HepG2 (cell line): ENCODE measurements around the gene REPS2. TPM values are rescaled to one million over a fixed set of nuclear protein-coding genes. Genes with fewer than 3 reads are reported as not detected.

Experiments
- ATAC-seq: fragments of 200-7000 bp; cut with Tn5 transposase; 3 replicates; pipeline ENCODE4 v1.9.1; 2020; ENCODE audit warnings: mild to moderate bottlenecking, moderate library complexity
- BruUV-seq: library from RNA; stranded (reverse); fragments of 400-500 nt; replicated peaks from 2 replicates; lab custom pipeline; 2021; lab: Mats Ljungman, UMichigan
- CTCF ChIA-PET: fragments of 300-600 bp; formaldehyde crosslinking; extraction: SDS; loops from one replicate; lab custom pipeline; 2021; ENCODE audit warnings: low total read pairs, inconsistent platforms, low intra/inter-chr PET ratio; lab: Yijun Ruan, JAX
- POLR2A ChIA-PET: fragments of 350-600 bp; sonication (Branson Sonifier 250); formaldehyde crosslinking; loops from one replicate; lab custom pipeline; 2020; ENCODE audit warnings: antibody characterized with exemption, inconsistent platforms; lab: Yijun Ruan, JAX
- DNase-seq: peaks from one replicate; pipeline ENCODE4 v3.0.0-alpha.2; 2015; ENCODE audit warnings: low spot score
- FAIRE-seq: peaks from 3 replicates; lab custom pipeline; 2011; peaks lifted over from hg19 to GRCh38; lab: Jason Lieb, UNC
- H2AFZ ChIP-seq: one replicate; pipeline ENCODE4 v1.6.1; 2011; ENCODE audit warnings: low read length, inconsistent platforms
- H3K27ac ChIP-seq: fragments of 300-600 bp; 3 replicates; pipeline ENCODE4 v1.8.0; 2011; ENCODE audit warnings: mixed run types, mild to moderate bottlenecking, mixed read lengths, low read length, inconsistent platforms; ENCODE audit not compliant: insufficient read depth; ENCODE audit errors: extremely low read length
- H3K27me3 ChIP-seq, 2 experiments: fragments of 200-600 bp in 1 of 2; 2 replicates in 1 of 2; 3 replicates in 1 of 2; pipeline versions ENCODE4 v1.6.0 to v1.8.0; 2011; ENCODE audit warnings: low read length in 2 of 2, mild to moderate bottlenecking in 2 of 2, moderate library complexity in 2 of 2, inconsistent platforms in 1 of 2; ENCODE audit not compliant: insufficient read depth in 2 of 2, control insufficient read depth in 1 of 2
- H3K36me3 ChIP-seq, 2 experiments: fragments of 200-600 bp in 1 of 2; replicated peaks in 1 of 2; 2 replicates in 1 of 2; 3 replicates in 1 of 2; pipeline versions ENCODE4 v1.5.1 to v1.8.0; 2011; ENCODE audit warnings: low read length in 2 of 2, inconsistent platforms in 1 of 2; ENCODE audit not compliant: insufficient read depth in 2 of 2, control insufficient read depth in 1 of 2
- H3K4me1 ChIP-seq: 2 replicates; pipeline ENCODE4 v1.5.1; 2012; ENCODE audit warnings: low read length, inconsistent platforms; ENCODE audit not compliant: insufficient read depth
- H3K4me2 ChIP-seq: 2 replicates; pipeline ENCODE4 v1.6.0; 2011; ENCODE audit warnings: low read depth, low read length, inconsistent platforms
- H3K4me3 ChIP-seq, 3 experiments: fragments of 200-600 bp in 1 of 3; sonication (generic), shearing (Covaris generic) in 1 of 3; replicated peaks in 1 of 3; 2 replicates each; pipeline ENCODE4 v1.5.1; 2011 to 2016; ENCODE audit warnings: low read length in 3 of 3, inconsistent platforms in 2 of 3, low read depth in 2 of 3, mild to moderate bottlenecking in 2 of 3, control low read depth in 1 of 3, mixed read lengths in 1 of 3; ENCODE audit not compliant: insufficient read depth in 1 of 3
- H3K79me2 ChIP-seq: one replicate; pipeline ENCODE4 v1.6.1; 2011; ENCODE audit warnings: low read length, inconsistent platforms; ENCODE audit not compliant: insufficient read depth
- H3K9ac ChIP-seq: 2 replicates; pipeline ENCODE4 v1.6.0; 2011; ENCODE audit warnings: mild to moderate bottlenecking, low read depth, low read length, inconsistent platforms; ENCODE audit not compliant: insufficient read depth
- H3K9me3 ChIP-seq: 2 replicates; pipeline ENCODE4 v1.5.1; 2012; ENCODE audit warnings: mild to moderate bottlenecking, low read length
- H4K20me1 ChIP-seq: 2 replicates; pipeline ENCODE4 v1.6.0; 2011; ENCODE audit warnings: inconsistent platforms, mild to moderate bottlenecking, low read length, moderate library complexity; ENCODE audit not compliant: insufficient read depth
- AGO2 ChIP-seq: fragments of 200-400 bp; formaldehyde crosslinking; optimal IDR thresholded peaks from 2 replicates; pipeline ENCODE3; 2017; ENCODE audit warnings: mild to moderate bottlenecking, low read depth, low read length, moderate library complexity
- AHDC1 ChIP-seq: sonication (generic); formaldehyde crosslinking; IDR thresholded peaks from 2 replicates; pipeline ENCODE4 v1.5.1; 2020; ENCODE audit warnings: mild to moderate bottlenecking, missing genetic modification reagents, borderline replicate concordance
- FOXK2 ChIP-seq: fragments of 450-650 bp; IDR thresholded peaks from 2 replicates; pipeline ENCODE4 v1.6.1; 2016
- HNF4G ChIP-seq, 2 experiments: sonication (generic) in 1 of 2; formaldehyde crosslinking in 1 of 2; IDR thresholded peaks; 2 replicates each; pipeline versions ENCODE4 v1.4.0 to v1.6.1; 2011 to 2020; ENCODE audit warnings: borderline replicate concordance in 2 of 2, low read depth in 2 of 2, mild to moderate bottlenecking in 2 of 2, low read length in 1 of 2, missing genetic modification reagents in 1 of 2, moderate library complexity in 1 of 2
- KDM2A ChIP-seq: sonication (generic); formaldehyde crosslinking; IDR thresholded peaks from 2 replicates; pipeline ENCODE4 v1.4.0; 2020; ENCODE audit warnings: low read depth, missing genetic modification reagents, borderline replicate concordance
- KDM5B ChIP-seq: sonication (generic); formaldehyde crosslinking; IDR thresholded peaks from 2 replicates; pipeline ENCODE4 v1.4.0; 2020; ENCODE audit warnings: missing genetic modification reagents, mild to moderate bottlenecking, borderline replicate concordance
- KLF13 ChIP-seq: sonication (generic); formaldehyde crosslinking; IDR thresholded peaks from 2 replicates; pipeline ENCODE4 v1.4.0; 2020; ENCODE audit warnings: mild to moderate bottlenecking, missing genetic modification reagents
- MAFK ChIP-seq, 2 experiments: IDR thresholded peaks in 1 of 2; conservative IDR thresholded peaks in 1 of 2; 2 replicates each; pipeline ENCODE4 v1.6.1; 2011; ENCODE audit warnings: improper control_type of control experiment in 2 of 2, low read length in 2 of 2
- NKX3-1 ChIP-seq: sonication (generic); formaldehyde crosslinking; IDR thresholded peaks from 2 replicates; pipeline ENCODE4 v1.5.0; 2020; ENCODE audit warnings: missing genetic modification reagents
- PRDM15 ChIP-seq: sonication (generic); formaldehyde crosslinking; IDR thresholded peaks from 2 replicates; pipeline ENCODE4 v1.4.0; 2020; ENCODE audit warnings: missing genetic modification reagents
- PRPF4 ChIP-seq: fragments of 200-400 bp; formaldehyde crosslinking; IDR thresholded peaks from 2 replicates; pipeline ENCODE4 v1.6.1; 2016; ENCODE audit warnings: low read length, low read depth; ENCODE audit not compliant: poor library complexity, severe bottlenecking
- SATB2 ChIP-seq: sonication (generic); formaldehyde crosslinking; IDR thresholded peaks from 2 replicates; pipeline ENCODE4 v1.5.0; 2020; ENCODE audit warnings: missing genetic modification reagents
- SNAPC2 ChIP-seq: sonication (generic); formaldehyde crosslinking; IDR thresholded peaks from 2 replicates; pipeline ENCODE4 v1.8.1; 2022; ENCODE audit warnings: mild to moderate bottlenecking, missing genetic modification reagents
- ZNF777 ChIP-seq: sonication (generic); formaldehyde crosslinking; IDR thresholded peaks from 2 replicates; pipeline ENCODE4 v1.4.0; 2020; ENCODE audit warnings: missing genetic modification reagents
- ZNF792 ChIP-seq: IDR thresholded peaks from 2 replicates; pipeline ENCODE4 v1.6.1; 2016
- ZNF883 ChIP-seq: sonication (generic); formaldehyde crosslinking; IDR thresholded peaks from 2 replicates; pipeline ENCODE4 v1.5.1; 2020; ENCODE audit warnings: mild to moderate bottlenecking, missing genetic modification reagents; ENCODE audit errors: not compliant biosample characterization
- in situ Hi-C: cut with HindIII; loops from 2 replicates; pipeline ENCODE4 v1.10.0; 2017; ENCODE audit warnings: low pct_unique_long_range_greater_than_20kb; ENCODE audit not compliant: extremely low pct_ligation_motif_present
- intact Hi-C: fragments of 100-400 bp; cut with micrococcal nuclease; formaldehyde crosslinking; loops from one replicate; pipeline ENCODE4 v1.10.0; 2022; ENCODE audit not compliant: unreplicated experiment
- polyA plus RNA-seq, 8 experiments: library from polyadenylated mRNA; depleted of rRNA in 3 of 8; stranded (reverse) in 7 of 8; unstranded in 1 of 8; fragments of >200 nt; fragmentation: Illumina TruSeq in 4 of 8; extraction: Trizol in 4 of 8; gene quantifications; 2 replicates each; pipeline versions ENCODE4 v1.2.1 to v1.2.3, GENCODE V29; 2011 to 2016; ENCODE audit warnings: low read depth in 4 of 8, missing spikeins in 1 of 8, mixed read lengths in 1 of 8; ENCODE audit not compliant: insufficient read depth in 1 of 8
- total RNA-seq, 5 experiments: library from RNA; depleted of rRNA; stranded (reverse); fragments of >200 nt; fragmentation: Illumina TruSeq; extraction: Trizol; gene quantifications; 2 replicates each; pipeline ENCODE4 v1.2.3, GENCODE V29; 2016; ENCODE audit warnings: low read depth in 1 of 5

The REPS2 gene
- total and polyA plus RNA-seq, 2 of the 13 experiments (the other 11 are each of a cell fraction or from before 2014, with no cell fraction given), result 0.05 to 0.58 TPM

GRCh38 chrX:17086317-17086716 is 139.9 kb downstream of the REPS2 start (continued):
- TF ChIP-seq PRDM15, result no peak
- no peak for TF ChIP-seq SNAPC2
- no peak for TF ChIP-seq ZNF883
- no peak for TF ChIP-seq KDM5B (CRISPR knock-in tag)
- TF ChIP-seq FOXK2, result no peak
- no peak for TF ChIP-seq NKX3-1 (CRISPR knock-in tag)
- no peak for TF ChIP-seq MAFK (conservative IDR thresholded peaks at IDR 0.05 in 1 of 2, IDR thresholded peaks at IDR 0.05 in 1 of 2; ENCODE audit: low read length in 2 of 2)
- TF ChIP-seq ZNF792, result no peak
- no peak for TF ChIP-seq PRPF4

GRCh38 chrX:17095161-17095560 is 148.7 kb downstream of the REPS2 start:
- no peak for FAIRE-seq
- ATAC-seq, result no peak
- H3K9ac ChIP-seq, result no peak overlapping the region
- H3K79me2 ChIP-seq, result no peaks in the 10 kb centered on the region
- no peaks in the 10 kb centered on the region for H3K36me3 ChIP-seq
- POLR2A ChIA-PET, result no interaction called here
- H3K4me1 ChIP-seq, result no peaks in the 10 kb centered on the region
- H3K27me3 ChIP-seq, result no peaks in the 10 kb centered on the region
- no peak overlapping the region for H3K4me3 ChIP-seq
- DNase-seq, result no peak
- intact Hi-C loops (no loop called here), in situ Hi-C loops (no loop called here)
- CTCF ChIA-PET, result no interaction called here
- H3K9me3 ChIP-seq, result no peaks in the 10 kb centered on the region
- H3K4me2 ChIP-seq, result no peak overlapping the region
- H4K20me1 ChIP-seq, result no peaks in the 10 kb centered on the region
- no peak overlapping the region for H3K27ac ChIP-seq
- no peak overlapping the region for H2AFZ ChIP-seq
- no TSS peak for BruUV-seq
- TF ChIP-seq HNF4G (IDR thresholded peaks at IDR 0.05; ENCODE audit: borderline replicate concordance, low read depth, low read length) (no peak), HNF4G (CRISPR knock-in tag; IDR thresholded peaks at IDR 0.05; ENCODE audit: borderline replicate concordance, low read depth) (no peak), KLF13 (no peak), AGO2 (no peak), ZNF777 (CRISPR knock-in tag) (no peak), KDM2A (CRISPR knock-in tag) (no peak), AHDC1 (CRISPR knock-in tag) (no peak), SATB2 (CRISPR knock-in tag) (no peak)
